B cell (primary cell): ENCODE measurements around the gene ICAM4. TPM values are rescaled to one million over a fixed set of nuclear protein-coding genes. Genes with fewer than 3 reads are reported as not detected.

Source experiments
- ATAC-seq: fragments of 200-7000 bp; cut with Tn5 transposase; one replicate; pipeline ENCODE4 v1.10.0; 2021; ENCODE audit warnings: low read depth, mild to moderate bottlenecking, moderate number of reproducible peaks, moderate library complexity
- CTCF ChIA-PET: fragments of 350-600 bp; sonication (Branson Sonifier 250); formaldehyde crosslinking; loops from one replicate; lab custom pipeline; 2021; ENCODE audit warnings: antibody characterized with exemption, inconsistent platforms; lab: Charles Lee
- POLR2A ChIA-PET: fragments of 350-600 bp; sonication (Branson Sonifier 250); formaldehyde crosslinking; loops from one replicate; lab custom pipeline; 2021; ENCODE audit warnings: antibody characterized with exemption; lab: Charles Lee
- DNase-seq: peaks from one replicate; pipeline ENCODE4 v3.0.0; 2013
- H2AFZ ChIP-seq: 2 replicates; pipeline ENCODE4 v1.6.1; 2012; ENCODE audit warnings: mild to moderate bottlenecking, low read depth, low read length; ENCODE audit not compliant: insufficient read depth, poor library complexity, severe bottlenecking
- H3K27ac ChIP-seq, 2 donors: 1 replicate in 1 of 2; 2 replicates in 1 of 2; pipeline ENCODE4 v1.5.1; 2012 to 2013; ENCODE audit warnings: low read length in 2 of 2, mild to moderate bottlenecking in 2 of 2, moderate library complexity in 1 of 2
- H3K27me3 ChIP-seq, 4 experiments: fragments of 200-600 bp in 1 of 4; sonication (generic) in 1 of 4; replicated peaks in 1 of 4; 1 replicate in 2 of 4; 2 replicates in 2 of 4; pipeline versions ENCODE4 v1.6.1 to v1.7.0; 2013 to 2016; ENCODE audit warnings: low read length in 3 of 4, mild to moderate bottlenecking in 2 of 4, mixed read lengths in 1 of 4, moderate library complexity in 1 of 4; ENCODE audit not compliant: insufficient read depth in 4 of 4, control insufficient read depth in 3 of 4; ENCODE audit errors: control extremely low read depth in 1 of 4
- H3K36me3 ChIP-seq, 2 experiments: replicated peaks in 1 of 2; 1 replicate in 1 of 2; 2 replicates in 1 of 2; pipeline versions ENCODE4 v1.6.1 to v1.7.1; 2013; ENCODE audit warnings: low read length in 1 of 2; ENCODE audit not compliant: insufficient read depth in 2 of 2, control insufficient read depth in 1 of 2; ENCODE audit errors: control extremely low read depth in 1 of 2, extremely low read depth in 1 of 2
- H3K4me1 ChIP-seq, 2 donors: fragments of 200-600 bp in 1 of 2; sonication (generic) in 1 of 2; 1 replicate in 1 of 2; 2 replicates in 1 of 2; pipeline versions ENCODE4 v1.5.1 to v1.6.1; 2013 to 2017; ENCODE audit warnings: low read length in 2 of 2; ENCODE audit not compliant: control insufficient read depth in 2 of 2, insufficient read depth in 2 of 2
- H3K4me2 ChIP-seq: replicated peaks from 2 replicates; pipeline ENCODE3; 2012; ENCODE audit warnings: mild to moderate bottlenecking, low read depth, low read length; ENCODE audit not compliant: poor library complexity, severe bottlenecking
- H3K4me3 ChIP-seq, 5 experiments: fragments of 200-600 bp in 1 of 5; sonication (generic) in 1 of 5; 1 replicate in 3 of 5; 2 replicates in 2 of 5; pipeline versions ENCODE4 v1.5.1 to v1.7.0; 2011 to 2016; ENCODE audit warnings: low read length in 4 of 5, mild to moderate bottlenecking in 4 of 5, low read depth in 2 of 5, control low read depth in 1 of 5, moderate library complexity in 1 of 5; ENCODE audit not compliant: insufficient read depth in 1 of 5; ENCODE audit errors: control extremely low read depth in 1 of 5, extremely low read depth in 1 of 5
- H3K79me2 ChIP-seq: fragments of 200-600 bp; sonication (generic); one replicate; pipeline ENCODE4 v1.6.0; 2016; ENCODE audit warnings: low read length; ENCODE audit not compliant: control insufficient read depth, insufficient read depth
- H3K9ac ChIP-seq: fragments of 200-600 bp; sonication (generic); 2 replicates; pipeline ENCODE4 v1.6.1; 2017; ENCODE audit warnings: mild to moderate bottlenecking, low read length, moderate library complexity
- H3K9me3 ChIP-seq, 3 donors: one replicate each; pipeline versions ENCODE4 v1.6.1 to v1.7.1; 2013; ENCODE audit warnings: low read length in 2 of 3; ENCODE audit not compliant: control insufficient read depth in 2 of 3, insufficient read depth in 1 of 3; ENCODE audit errors: control extremely low read depth in 1 of 3
- H4K20me1 ChIP-seq: 2 replicates; pipeline ENCODE4 v1.6.0; 2012; ENCODE audit warnings: mild to moderate bottlenecking, low read length; ENCODE audit not compliant: insufficient read depth, control insufficient read depth, poor library complexity, severe bottlenecking
- H3K27ac Mint-ChIP-seq: one replicate; pipeline ENCODE4 v1.8.0; 2021; ENCODE audit warnings: mixed read lengths
- H3K27me3 Mint-ChIP-seq: one replicate; pipeline ENCODE4 v1.8.0; 2021; ENCODE audit warnings: mixed read lengths
- H3K4me1 Mint-ChIP-seq: one replicate; pipeline ENCODE4 v1.8.0; 2021; ENCODE audit warnings: mixed read lengths
- H3K4me3 Mint-ChIP-seq: one replicate; pipeline ENCODE4 v1.8.0; 2021; ENCODE audit warnings: mixed read lengths
- H3K9me3 Mint-ChIP-seq: one replicate; pipeline ENCODE4 v1.8.0; 2022; ENCODE audit warnings: mixed read lengths; ENCODE audit not compliant: insufficient read depth
- EZH2 ChIP-seq: IDR thresholded peaks from 2 replicates; pipeline ENCODE4 v1.6.1; 2012; ENCODE audit warnings: borderline replicate concordance, low read depth, mild to moderate bottlenecking, moderate library complexity, low read length; ENCODE audit not compliant: insufficient read depth, poor library complexity, severe bottlenecking
- WGBS: methylation state at CpG from one replicate; pipeline ENCODE4 v1.1.5; 2013; ENCODE audit warnings: missing lambda C conversion rate; ENCODE audit not compliant: insufficient coverage; 5-methylcytosine and 5-hydroxymethylcytosine counted together
- intact Hi-C: fragments of 100-400 bp; cut with micrococcal nuclease; formaldehyde crosslinking; loops from one replicate; pipeline ENCODE4 v1.10.0; 2022
- polyA plus RNA-seq: library from polyadenylated mRNA; depleted of rRNA; stranded (reverse); fragments of >200 nt; gene quantifications from 2 replicates; pipeline ENCODE4 v1.2.3, GENCODE V29; 2012
- total RNA-seq, 2 donors: library from RNA; stranded (reverse); fragments of 120-200 nt in 1 of 2; gene quantifications; 1 replicate in 1 of 2; 2 replicates in 1 of 2; pipeline versions ENCODE4 v1.2.3 to v1.2.4, GENCODE V29; 2013 to 2022
- TF ChIP-seq, protein P1 (sequence below): fragments of 200-600 bp; IDR thresholded peaks from one replicate; pipeline ENCODE4 v1.8.0; 2022; ENCODE audit warnings: antibody characterized with exemption, mild to moderate bottlenecking

The ICAM4 gene
- total and polyA plus RNA-seq, 2 donors (not counting 1 experiment from before 2014, with no cell fraction given): 0.44 to 0.78 TPM

DNA sequence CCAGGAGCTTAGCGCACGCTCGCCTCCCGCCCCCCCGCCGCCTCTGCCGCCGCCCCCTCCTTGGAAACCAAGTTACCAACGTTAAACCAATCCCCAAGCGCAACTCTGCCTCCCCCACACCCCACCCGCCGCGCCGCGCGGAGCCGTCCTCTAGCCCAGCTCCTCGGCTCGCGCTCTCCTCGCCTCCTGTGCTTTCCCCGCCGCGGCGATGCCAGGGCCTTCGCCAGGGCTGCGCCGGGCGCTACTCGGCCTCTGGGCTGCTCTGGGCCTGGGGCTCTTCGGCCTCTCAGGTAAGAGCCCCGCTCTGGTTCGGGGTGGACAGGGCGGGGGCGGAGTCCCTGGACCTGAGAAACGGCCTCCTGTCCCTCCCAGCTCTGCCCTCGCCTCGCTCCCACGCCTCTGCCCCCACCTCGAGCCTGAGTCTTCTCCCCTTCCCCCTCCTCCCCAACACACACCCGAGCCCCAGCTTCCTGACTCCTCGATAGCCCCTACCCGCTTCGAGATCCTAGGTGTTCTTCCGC, 3.1 kb downstream of the ICAM4 start, which contains the start of gene ICAM5:
ICAM5 (plus strand) TSS at position 117 of the 521 bp plus-strand sequence; CDS start at position 209, 92 bp downstream.
- intact Hi-C loops: no loop called here
- no peak for TF ChIP-seq EZH2
- TF ChIP-seq, protein P1, sequence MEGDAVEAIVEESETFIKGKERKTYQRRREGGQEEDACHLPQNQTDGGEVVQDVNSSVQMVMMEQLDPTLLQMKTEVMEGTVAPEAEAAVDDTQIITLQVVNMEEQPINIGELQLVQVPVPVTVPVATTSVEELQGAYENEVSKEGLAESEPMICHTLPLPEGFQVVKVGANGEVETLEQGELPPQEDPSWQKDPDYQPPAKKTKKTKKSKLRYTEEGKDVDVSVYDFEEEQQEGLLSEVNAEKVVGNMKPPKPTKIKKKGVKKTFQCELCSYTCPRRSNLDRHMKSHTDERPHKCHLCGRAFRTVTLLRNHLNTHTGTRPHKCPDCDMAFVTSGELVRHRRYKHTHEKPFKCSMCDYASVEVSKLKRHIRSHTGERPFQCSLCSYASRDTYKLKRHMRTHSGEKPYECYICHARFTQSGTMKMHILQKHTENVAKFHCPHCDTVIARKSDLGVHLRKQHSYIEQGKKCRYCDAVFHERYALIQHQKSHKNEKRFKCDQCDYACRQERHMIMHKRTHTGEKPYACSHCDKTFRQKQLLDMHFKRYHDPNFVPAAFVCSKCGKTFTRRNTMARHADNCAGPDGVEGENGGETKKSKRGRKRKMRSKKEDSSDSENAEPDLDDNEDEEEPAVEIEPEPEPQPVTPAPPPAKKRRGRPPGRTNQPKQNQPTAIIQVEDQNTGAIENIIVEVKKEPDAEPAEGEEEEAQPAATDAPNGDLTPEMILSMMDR: no peak
- H4K20me1 ChIP-seq: peaks cover 29% of the 10 kb centered on the region
- Mint-ChIP-seq H3K4me3 (peak within 1 kb of the TSS; percentile 87), H3K27me3 (peaks cover 40% of the 10 kb centered on the region), H3K9me3 (no peaks in the 10 kb centered on the region), H3K27ac (peak within 1 kb of the TSS; percentile 65), H3K4me1 (peaks cover 74% of the 10 kb centered on the region)
- peak; percentile 8 for ATAC-seq
- no peaks in the 10 kb centered on the region for H3K79me2 ChIP-seq
- H3K9ac ChIP-seq: peak within 1 kb of the TSS; percentile 64
- H3K36me3 ChIP-seq: peaks cover 2 to 13% of the 10 kb centered on the region in 2 experiments
- CTCF ChIA-PET: interaction anchor here (0.6 to 8.5 kb wide), 8 partner anchors 18 to 1148 kb away, joined by 3 to 116 read pairs (median 4); partner anchors contain the start of gene ICAM1
- POLR2A ChIA-PET: interaction anchor here (0.6 to 5.4 kb wide), 5 partner anchors 10 to 57 kb away, joined by 3 to 27 read pairs (median 3); partner anchors contain the start of gene ICAM1
- H3K4me3 ChIP-seq: peak within 1 kb of the TSS in 4 of 5 experiments; percentile 38 to 63 (median 46)
- no peak within 1 kb of the TSS for H3K27ac ChIP-seq
- WGBS: 1% methylated on average over 37 of the region's 45 CpGs
- H2AFZ ChIP-seq: peak within 1 kb of the TSS; percentile 66
- H3K4me2 ChIP-seq: peak within 1 kb of the TSS; percentile 96
- no peak for DNase-seq
- peaks cover 0 to 81% (median 57%) of the 10 kb centered on the region in 4 experiments for H3K27me3 ChIP-seq
- peaks cover 0 to 65% (median 0%) of the 10 kb centered on the region in 3 donors for H3K9me3 ChIP-seq
- peaks cover 87 to 90% of the 10 kb centered on the region in 2 donors for H3K4me1 ChIP-seq
